Activated CD4-positive, alpha-beta T cell treated with anti-CD3 and anti-CD28 coated beads for 24 hours (primary cell): ENCODE data around the gene TIMM10B.
"Not testable (repeated sequence)": the region's sequence is repeated elsewhere in the genome, so short reads cannot be mapped to it uniquely, and the experiment has no call there.

Experiments used
- DNase-seq, 2 donors: peaks; one replicate each; pipeline ENCODE4 v3.0.0-alpha.2; 2020; ENCODE audit warnings: low read depth in 2 of 2

Gene TIMM10B

GRCh38 chr11:6505577-6506240, 24.4 kb downstream of the TIMM10B start:
- DNase-seq, result peak in 1 of 2 donors; percentile 3

DNA sequence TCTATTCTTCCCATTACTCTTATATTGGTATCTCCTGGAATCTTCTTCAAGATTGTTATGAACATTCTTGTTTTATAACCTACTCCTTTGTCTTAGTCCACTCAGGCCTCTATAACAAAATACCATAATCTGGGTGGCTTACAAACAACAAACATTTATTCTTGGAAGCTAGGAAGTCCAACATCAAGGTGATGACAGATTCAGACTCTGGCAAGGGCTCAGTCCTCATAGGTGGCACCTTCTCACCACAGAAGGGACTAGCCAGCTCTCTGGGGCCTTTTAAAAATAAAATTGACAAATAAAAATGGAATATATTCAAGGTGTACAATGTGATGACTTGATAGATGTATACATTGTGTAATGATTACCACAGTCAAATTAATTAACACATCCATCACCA, 35.6 kb downstream of the TIMM10B start:
- no peak for DNase-seq

GRCh38 chr11:6520265-6520664, 39.0 kb downstream of the TIMM10B start:
- DNase-seq, result no peak

GRCh38 chr11:6521946-6522345, 40.6 kb downstream of the TIMM10B start:
- not testable (repeated sequence) for DNase-seq

DNA sequence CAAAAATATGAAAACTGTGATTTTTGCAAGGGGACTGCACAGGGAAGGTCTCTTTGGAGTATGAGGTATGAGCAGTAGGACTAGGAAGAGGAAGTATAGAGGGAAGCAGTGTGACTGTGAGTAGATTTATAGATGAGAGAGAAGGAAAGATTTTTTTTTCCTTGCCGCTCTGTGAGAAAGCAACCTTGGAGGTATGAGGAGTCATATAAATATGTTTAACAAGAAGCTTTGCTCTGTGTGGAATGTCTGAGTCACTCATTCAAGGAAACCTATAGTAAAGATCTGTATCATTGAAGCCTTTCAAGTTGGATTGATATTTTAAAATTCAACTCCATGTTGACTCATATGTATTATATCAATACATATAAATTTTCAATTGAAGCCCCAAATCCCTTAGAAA, 42.0 kb downstream of the TIMM10B start:
- DNase-seq, result no peak

GRCh38 chr11:6526411-6527135, 45.3 kb downstream of the TIMM10B start:
- DNase-seq, result no peak

DNA sequence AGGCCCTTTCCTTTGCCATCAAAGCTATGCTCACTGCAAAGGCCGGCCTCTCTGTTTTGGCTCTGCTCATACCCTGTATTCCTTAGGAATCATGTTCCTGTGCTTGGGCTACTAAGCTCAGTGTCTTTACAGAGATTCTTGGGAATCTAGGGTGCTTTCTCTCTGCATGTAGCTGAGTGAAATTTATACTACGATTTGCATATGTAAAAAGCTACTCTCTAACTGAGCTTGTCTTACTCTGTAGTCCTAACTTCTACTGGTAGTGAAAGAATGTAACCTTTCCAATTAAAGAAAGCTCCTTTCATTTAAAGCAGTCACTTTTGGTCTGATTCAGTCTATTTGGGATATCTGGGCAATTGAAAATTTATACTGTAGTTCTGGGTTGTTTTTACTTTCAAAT, 48.0 kb downstream of the TIMM10B start:
- no peak for DNase-seq

DNA sequence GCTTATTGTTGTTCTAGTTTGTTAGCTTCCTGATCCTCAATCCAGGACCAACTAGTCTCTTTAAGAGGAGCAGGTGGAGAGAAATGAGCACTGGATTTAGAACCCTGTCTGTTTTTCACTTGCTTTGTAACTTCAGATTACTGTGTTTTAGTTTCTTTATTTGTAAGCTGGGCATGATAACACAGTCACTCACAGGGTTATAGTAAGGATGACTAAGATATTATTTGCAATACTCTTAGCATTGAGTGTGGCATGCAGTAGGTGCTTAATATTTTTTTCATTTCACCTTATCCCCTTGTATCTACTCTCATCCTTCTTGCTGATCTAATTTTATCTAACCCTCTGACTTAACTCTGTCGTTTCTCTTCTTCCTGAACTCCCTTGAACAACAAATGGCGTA, 49.5 kb downstream of the TIMM10B start:
- DNase-seq, result no peak

DNA sequence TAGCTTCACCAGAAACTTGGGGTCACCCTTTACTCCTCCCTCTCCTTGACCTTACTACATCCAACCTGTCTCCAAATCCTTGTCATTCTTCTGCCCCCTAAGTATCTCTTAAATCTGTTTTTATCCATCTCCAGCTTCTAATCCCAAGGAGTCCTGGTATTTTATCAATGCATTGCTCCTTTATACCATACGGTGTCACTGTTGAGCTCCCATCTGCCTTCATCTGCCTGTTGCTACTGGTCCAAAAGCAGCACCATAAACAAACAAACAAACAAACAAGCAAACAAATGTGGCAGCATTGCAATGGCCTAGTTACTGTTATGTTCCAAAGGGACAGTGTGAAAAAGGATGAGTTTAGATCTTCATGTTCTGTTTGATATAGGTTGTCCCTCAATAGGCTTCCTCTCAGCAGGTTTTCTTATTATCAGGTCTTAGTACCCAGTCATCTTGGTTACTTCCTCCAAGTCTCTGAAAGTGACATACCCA, 50.0 kb downstream of the TIMM10B start:
- DNase-seq, result no peak
